GM10847 (cell line): ENCODE measurements around the gene IP6K1.
A peak's percentile ranks its signal among the peaks of the same experiment; 100 is the strongest.

Experiments used
- POLR2A ChIP-seq: IDR thresholded peaks from 2 replicates; pipeline ENCODE4 v1.6.1; 2011; ENCODE audit not compliant: insufficient read length; ENCODE audit errors: extremely low read depth

IP6K1 gene

GRCh38 chr3:49689046-49689907, 97.1 kb downstream of the IP6K1 start, which contains the start of the genes MST1 and RNF123:
Gene MST1 (minus strand): TSS chr3:49689474. CDS start chr3:49688691, 783 bp downstream.
Gene RNF123 (plus strand): TSS chr3:49689557. CDS start chr3:49691166, 1,609 bp downstream.
- TF ChIP-seq POLR2A: peak; percentile 51

DNA sequence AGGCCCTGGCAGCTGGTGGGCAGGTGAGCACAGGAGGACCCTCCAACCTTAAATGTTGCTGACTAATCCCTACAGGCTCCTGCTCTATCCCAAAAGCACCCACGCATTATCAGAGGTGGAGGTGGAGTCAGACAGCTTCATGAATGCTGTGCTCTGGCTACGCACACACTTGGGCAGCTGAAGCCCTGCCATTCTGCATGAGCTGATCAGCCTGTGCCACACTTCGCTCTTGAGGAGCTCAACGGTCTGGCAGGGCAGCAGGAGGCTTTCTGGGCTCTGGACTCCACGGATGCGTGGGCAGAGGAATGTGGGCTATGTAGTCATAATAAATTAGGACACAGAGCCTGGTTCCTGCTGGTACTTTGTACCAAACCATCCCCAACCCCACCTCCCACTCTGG, 103.2 kb downstream of the IP6K1 start:
- no peak for TF ChIP-seq POLR2A

DNA sequence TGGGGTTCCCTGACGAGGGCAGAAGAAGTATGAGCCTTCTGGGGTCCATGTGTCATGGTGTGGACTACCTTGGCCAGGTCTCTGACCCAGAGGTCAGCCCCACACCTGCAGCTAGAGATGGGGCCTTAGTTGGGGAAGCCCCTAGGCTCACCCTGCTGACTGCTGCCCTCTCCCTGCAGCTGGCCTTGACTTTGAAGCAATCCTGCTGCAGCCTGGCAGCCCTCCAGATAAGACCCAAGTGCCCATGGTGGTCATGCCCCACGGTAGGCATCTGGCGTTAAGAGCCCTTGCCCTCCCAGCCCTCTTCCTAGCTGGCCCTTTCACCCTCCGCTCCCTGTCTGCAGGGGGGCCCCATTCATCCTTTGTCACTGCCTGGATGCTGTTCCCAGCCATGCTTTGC, 104.8 kb downstream of the IP6K1 start:
- TF ChIP-seq POLR2A: no peak

- no peak for TF ChIP-seq POLR2A
These were observed 105.2 kb downstream of the IP6K1 start for GRCh38 chr3:49681232-49681522.

DNA sequence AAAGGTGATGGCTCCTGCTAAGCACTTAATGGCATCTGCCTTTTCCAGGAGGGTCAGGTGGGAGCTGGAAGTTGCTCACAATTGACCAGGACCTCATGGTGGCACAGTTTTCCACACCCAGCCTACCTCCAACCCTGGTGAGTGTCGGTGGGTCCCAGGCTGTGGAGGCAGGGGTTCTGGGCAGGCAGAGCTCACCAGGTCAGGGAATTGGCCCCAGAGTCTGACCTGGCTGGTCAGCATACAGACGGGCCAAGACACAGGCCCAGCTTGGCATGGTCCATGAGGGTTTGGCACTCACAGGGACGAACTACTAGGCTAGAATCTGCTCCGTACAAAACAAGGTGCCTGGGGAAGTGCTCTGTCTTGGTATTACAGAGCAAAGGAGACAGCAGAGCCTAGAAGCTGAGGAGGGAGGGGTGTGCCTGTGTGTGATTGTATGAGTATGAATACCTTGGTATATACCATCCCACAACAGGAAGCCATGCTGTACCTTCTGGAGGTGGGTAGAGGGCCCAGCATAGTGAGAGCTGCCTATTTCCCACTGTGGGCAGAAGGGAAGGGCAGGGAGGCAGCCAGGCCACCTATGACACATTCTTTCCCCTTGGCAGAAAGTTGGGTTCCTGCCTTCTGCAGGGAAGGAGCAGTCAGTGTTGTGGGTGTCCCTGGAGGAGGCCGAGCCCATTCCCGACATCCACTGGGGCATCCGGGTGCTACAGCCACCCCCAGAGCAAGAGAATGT, 105.7 kb downstream of the IP6K1 start:
- no peak for TF ChIP-seq POLR2A

DNA sequence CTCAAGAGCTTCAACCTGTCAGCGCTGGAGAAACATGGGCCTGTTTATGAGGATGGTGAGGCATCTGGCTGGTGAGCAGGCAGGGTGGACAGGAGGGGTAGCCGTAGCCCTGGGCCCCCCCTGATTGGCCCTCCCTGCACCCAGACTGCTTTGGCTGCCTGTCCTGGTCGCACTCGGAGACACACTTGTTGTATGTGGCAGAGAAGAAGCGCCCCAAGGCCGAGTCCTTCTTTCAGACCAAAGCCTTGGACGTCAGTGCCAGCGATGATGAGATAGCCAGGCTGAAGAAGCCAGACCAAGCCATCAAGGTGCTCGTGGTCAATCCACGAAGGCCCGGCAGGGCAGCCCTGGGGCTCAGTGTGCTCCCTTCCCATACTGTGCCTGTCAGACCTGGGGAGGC, 110.4 kb downstream of the IP6K1 start:
- TF ChIP-seq POLR2A: no peak

DNA sequence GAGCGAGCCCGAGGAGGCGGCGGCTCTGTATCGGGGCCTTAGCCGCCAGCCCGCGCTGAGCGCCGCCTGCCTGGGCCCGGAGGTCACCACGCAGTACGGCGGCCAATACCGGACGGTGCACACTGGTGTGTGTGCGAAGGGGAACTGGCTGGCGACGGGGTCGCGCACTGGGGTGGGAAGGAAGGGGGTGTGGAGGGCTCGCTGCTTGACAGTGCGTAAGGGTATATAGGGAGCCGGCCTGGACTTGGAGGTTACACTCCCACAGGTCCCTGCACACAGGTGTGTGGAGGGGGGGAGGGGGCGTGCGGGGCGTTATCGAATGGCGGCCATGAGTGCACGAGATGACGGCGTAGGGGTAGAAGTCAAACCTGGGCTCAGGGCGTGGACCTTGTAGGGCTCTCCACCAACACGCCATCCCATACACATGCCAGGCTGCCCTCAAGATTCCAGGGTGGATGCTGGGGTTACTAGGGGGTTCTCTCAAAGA, 111.8 kb downstream of the IP6K1 start:
- no peak for TF ChIP-seq POLR2A
